ENCODE data around the gene CELSR1. TPM values are rescaled to one million over a fixed set of nuclear protein-coding genes. Genes with fewer than 3 reads are reported as not detected.
A peak's percentile ranks its signal among the peaks of the same experiment; 100 is the strongest.

The CELSR1 gene
- total RNA-seq, 1 donor from 2014 or later = 7.6 TPM

- DNase-seq (no peak), ATAC-seq (ENCODE audit: poor library complexity) (no peak)
- intact Hi-C loops (cut with DNase I) = loop anchor here (5.0 kb wide), 1 partner anchor 184 kb away; no protein-coding TSS in a partner anchor
Measured at GRCh38 chr22:46357711-46358520, 179.5 kb downstream of the CELSR1 start.

DNA sequence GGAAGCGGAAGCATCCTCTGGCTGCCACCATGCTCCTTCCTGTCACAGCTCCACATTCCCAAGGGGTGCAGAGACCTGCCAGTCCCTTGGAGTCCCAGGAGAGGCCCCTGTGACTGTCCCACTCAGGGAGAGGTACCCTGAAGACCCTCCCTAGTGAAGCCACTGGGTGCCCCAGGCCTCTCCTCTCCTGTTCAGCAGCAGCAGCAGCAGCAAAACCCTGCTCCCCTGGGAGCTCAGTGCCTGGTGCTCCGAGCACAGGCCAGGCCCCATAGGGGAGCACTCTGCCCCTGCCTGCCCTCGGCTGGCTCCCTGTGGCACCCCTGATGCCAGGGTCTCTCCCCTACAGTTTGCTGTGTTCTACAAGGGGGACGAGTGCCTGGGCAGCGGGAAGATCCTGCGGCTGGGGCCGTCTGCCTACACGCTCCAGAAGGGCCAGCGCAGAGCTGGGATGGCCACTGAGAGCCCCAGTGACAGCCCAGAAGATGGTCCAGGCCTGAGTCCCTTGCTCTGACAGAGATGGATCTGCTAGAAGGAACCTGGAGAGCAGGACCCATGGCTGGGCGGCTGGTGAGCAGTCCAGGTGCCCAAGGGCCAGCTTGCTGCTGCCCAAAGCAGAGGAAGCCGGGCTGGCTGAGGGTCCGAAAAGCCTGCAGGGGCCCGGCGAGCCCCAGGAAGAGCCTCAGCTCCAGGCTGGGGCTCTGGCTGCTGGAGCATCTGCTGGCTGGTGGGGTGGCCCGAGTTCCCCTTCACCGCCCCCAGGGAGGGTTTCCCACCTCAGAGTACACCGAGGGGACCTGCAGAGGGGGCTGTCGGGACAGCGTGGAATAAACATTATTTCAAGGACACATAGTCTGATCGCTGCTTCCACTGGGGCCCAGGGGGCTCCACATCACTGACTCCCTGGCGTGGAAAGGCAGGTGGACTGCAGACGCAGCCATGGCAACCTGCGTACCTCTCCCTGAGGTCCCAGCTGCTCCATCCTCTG is 180.6 kb downstream of the CELSR1 start:
- intact Hi-C loops (cut with DNase I) = loop anchor here (5.0 kb wide), 1 partner anchor 186 kb away; no protein-coding TSS in a partner anchor
- ATAC-seq (ENCODE audit: poor library complexity) = no peak
- DNase-seq = no peak

DNA sequence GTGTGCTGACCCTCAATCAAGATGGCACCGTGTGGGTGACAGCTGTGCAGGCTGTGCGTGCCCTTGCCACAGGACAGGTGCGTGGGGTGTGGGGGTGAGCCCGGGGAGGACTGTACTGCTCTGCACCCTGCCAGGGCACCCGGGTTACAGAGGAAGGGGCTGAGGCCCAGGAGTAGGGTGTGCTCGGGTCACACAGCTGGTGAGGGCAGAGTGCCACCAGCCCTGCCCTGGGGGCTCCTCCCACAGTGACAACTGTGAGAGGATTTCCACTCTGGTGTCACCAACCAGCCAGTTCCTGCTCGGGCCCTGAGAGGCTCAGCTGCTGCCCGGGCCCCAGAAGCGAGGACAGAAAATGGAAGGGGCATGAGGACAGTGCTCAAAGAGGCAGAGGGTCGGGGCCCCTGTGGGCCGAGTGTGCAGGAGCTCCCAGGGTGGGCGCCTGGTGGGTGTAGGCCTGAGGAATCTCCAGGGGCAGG is 181.4 kb downstream of the CELSR1 start:
- ATAC-seq (ENCODE audit: poor library complexity) (no peak), DNase-seq (no peak)
- intact Hi-C loops (cut with DNase I) = loop anchor here (5.0 kb wide), 1 partner anchor 186 kb away; no protein-coding TSS in a partner anchor

DNA sequence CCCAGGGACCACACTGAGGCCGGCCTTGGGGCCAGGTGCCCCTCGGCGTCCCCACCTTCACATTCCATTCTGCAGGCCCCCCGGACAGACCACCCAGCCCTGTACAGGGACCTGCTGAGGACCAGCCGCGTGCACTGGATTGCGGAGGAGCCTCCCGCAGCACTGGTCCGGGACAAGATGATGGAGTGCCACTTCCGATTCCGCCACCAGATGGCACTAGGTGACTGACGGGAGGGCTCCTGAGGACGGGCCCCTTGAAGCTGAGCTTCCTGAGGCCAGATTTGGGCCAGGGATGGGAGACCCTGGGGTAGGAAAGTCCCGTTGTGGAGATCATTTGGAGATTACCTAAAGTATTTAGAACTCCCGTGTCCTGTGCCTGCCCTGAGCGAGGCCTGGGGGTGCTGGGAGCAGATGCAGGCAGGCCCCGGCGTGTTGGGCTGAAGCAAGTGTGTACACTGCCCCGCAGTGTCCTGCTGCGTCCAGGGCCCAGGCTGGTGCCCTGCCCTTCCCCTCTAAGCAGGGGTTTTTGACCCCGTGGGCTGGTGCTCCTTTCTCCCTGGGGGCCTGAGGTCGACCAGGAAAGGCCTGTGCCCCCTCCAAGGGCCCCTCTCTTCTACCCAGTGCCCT is 181.9 kb downstream of the CELSR1 start:
- intact Hi-C loops (cut with DNase I) = loop anchor here (5.0 kb wide), 1 partner anchor 187 kb away; no protein-coding TSS in a partner anchor
- ATAC-seq (ENCODE audit: poor library complexity) (peak; percentile 49), DNase-seq (peak; percentile 79)

DNA sequence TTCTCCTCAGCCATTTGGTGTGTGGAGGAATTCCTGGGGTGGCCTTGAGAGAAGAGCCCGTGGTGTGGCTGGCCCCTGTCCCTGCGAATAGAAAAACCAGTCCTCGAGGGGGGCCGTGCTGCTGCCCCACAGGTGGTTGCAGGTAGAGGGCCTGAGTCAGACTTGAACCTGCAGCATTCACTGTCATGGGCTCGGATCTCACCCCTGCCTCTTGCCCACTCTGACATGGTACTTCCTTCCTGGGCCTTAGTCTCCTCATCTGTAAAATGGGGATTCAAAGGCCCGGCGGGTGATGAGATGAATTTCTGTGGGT is 182.5 kb downstream of the CELSR1 start:
- intact Hi-C loops (cut with DNase I) = loop anchor here (5.0 kb wide), 1 partner anchor 187 kb away; no protein-coding TSS in a partner anchor
- no peak for DNase-seq
- no peak for ATAC-seq (ENCODE audit: poor library complexity)

- ATAC-seq (ENCODE audit: poor library complexity) = no peak
- intact Hi-C loops (cut with DNase I) = no loop called here
Measured at GRCh38 chr22:46354176-46354992, 183.0 kb downstream of the CELSR1 start.

GRCh38 chr22:46353483-46354105 is 183.8 kb downstream of the CELSR1 start:
- peak; percentile 4 for ATAC-seq (ENCODE audit: poor library complexity)
- intact Hi-C loops (cut with DNase I) = no loop called here
- DNase-seq = peak; percentile 33

More at GRCh38 chr22:46354176-46354992, 183.0 kb downstream of the CELSR1 start:
- DNase-seq = peak; percentile 48

- ATAC-seq (ENCODE audit: poor library complexity) (peak; percentile 73), DNase-seq (peak; percentile 78)
- intact Hi-C loops (cut with DNase I) = no loop called here
Measured at GRCh38 chr22:46352691-46353386, 184.6 kb downstream of the CELSR1 start.

GRCh38 chr22:46352276-46352675 is 185.1 kb downstream of the CELSR1 start:
- intact Hi-C loops (cut with DNase I) = no loop called here
- peak; percentile 20 for DNase-seq

GRCh38 chr22:46351767-46352166 is 185.7 kb downstream of the CELSR1 start:
- DNase-seq = peak; percentile 22
- no peak for ATAC-seq (ENCODE audit: poor library complexity)
- intact Hi-C loops (cut with DNase I) = no loop called here

More at GRCh38 chr22:46352276-46352675, 185.1 kb downstream of the CELSR1 start:
- no peak for ATAC-seq (ENCODE audit: poor library complexity)

- intact Hi-C loops (cut with DNase I) = no loop called here
- ATAC-seq (ENCODE audit: poor library complexity) = no peak
- DNase-seq = peak; percentile 25
Measured at GRCh38 chr22:46351131-46351735, 186.2 kb downstream of the CELSR1 start.

GRCh38 chr22:46350646-46351045 is 186.8 kb downstream of the CELSR1 start:
- intact Hi-C loops (cut with DNase I) = no loop called here
- ATAC-seq (ENCODE audit: poor library complexity) (no peak), DNase-seq (peak; percentile 34)

- no peak for ATAC-seq (ENCODE audit: poor library complexity)
- intact Hi-C loops (cut with DNase I) = no loop called here
Measured at GRCh38 chr22:46350121-46350520, 187.3 kb downstream of the CELSR1 start.

GRCh38 chr22:46349681-46350080 is 187.7 kb downstream of the CELSR1 start:
- DNase-seq (no peak), ATAC-seq (ENCODE audit: poor library complexity) (no peak)
- intact Hi-C loops (cut with DNase I) = no loop called here

More at GRCh38 chr22:46350121-46350520, 187.3 kb downstream of the CELSR1 start:
- DNase-seq = no peak

DNA sequence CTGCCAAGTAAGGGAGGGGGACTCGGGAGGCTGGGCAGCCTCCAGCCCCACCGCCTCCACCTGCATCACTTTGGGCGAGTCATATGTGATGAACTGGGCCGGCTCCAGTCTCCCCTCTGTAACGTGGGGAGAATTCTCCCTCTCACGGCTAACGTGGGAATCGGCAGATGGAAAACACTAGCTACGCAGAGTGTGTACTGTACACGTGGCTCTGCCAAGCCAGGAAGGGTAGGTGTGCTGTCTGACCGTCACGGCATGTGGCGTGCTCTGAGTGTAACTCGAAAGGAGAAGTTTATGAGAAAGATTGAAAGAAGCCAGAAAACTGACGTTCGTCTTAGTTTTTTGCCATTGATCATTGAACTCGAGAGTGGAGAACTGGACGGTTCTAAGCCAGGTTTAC is 188.2 kb downstream of the CELSR1 start:
- intact Hi-C loops (cut with DNase I) = no loop called here
- DNase-seq (no peak), ATAC-seq (ENCODE audit: poor library complexity) (no peak)

- DNase-seq (no peak), ATAC-seq (ENCODE audit: poor library complexity) (peak; percentile 28)
- intact Hi-C loops (cut with DNase I) = no loop called here
Measured at GRCh38 chr22:46348099-46348695, 189.2 kb downstream of the CELSR1 start.
